H1 (cell line): ENCODE results near the gene TNFSF4. TPM values are rescaled to one million over a fixed set of nuclear protein-coding genes. Genes with fewer than 3 reads are reported as not detected.

Source experiments
- BCL11A ChIP-seq, 2 experiments: IDR thresholded peaks; one replicate each; pipeline ENCODE4 v1.6.1; 2011; ENCODE audit warnings: low read depth in 2 of 2, low read length in 2 of 2, mild to moderate bottlenecking in 2 of 2
- CBX8 ChIP-seq: fragments of 300-800, 300-1000 bp; sonication (generic); IDR thresholded peaks from 2 replicates; pipeline ENCODE4 v1.7.1; 2016; ENCODE audit warnings: low read depth, low read length, borderline replicate concordance
- FOSL1 ChIP-seq: IDR thresholded peaks from 2 replicates; pipeline ENCODE4 v1.6.1; 2011; ENCODE audit warnings: mild to moderate bottlenecking, low read depth, low read length, moderate library complexity; ENCODE audit not compliant: insufficient read depth
- HDAC6 ChIP-seq: IDR thresholded peaks from one replicate; pipeline ENCODE4 v1.7.1; 2012; ENCODE audit warnings: low read depth, mild to moderate bottlenecking, inconsistent platforms, low read length, moderate library complexity
- MAFK ChIP-seq: IDR thresholded peaks from 2 replicates; pipeline ENCODE4 v1.6.1; 2012; ENCODE audit warnings: low read depth, mild to moderate bottlenecking, improper control_type of control experiment, low read length
- NANOG ChIP-seq: IDR thresholded peaks from 2 replicates; pipeline ENCODE4 v1.6.1; 2011; ENCODE audit warnings: low read length, low read depth, mild to moderate bottlenecking, inconsistent platforms; ENCODE audit not compliant: insufficient read depth, poor library complexity, severe bottlenecking
- NRF1 ChIP-seq: IDR thresholded peaks from 2 replicates; pipeline ENCODE4 v1.6.1; 2011; ENCODE audit warnings: mild to moderate bottlenecking, low read depth, low read length, improper control_type of control experiment
- RNF2 ChIP-seq: fragments of 200-900, 300-1000 bp; sonication (generic); IDR thresholded peaks from 2 replicates; pipeline ENCODE4 v1.7.1; 2016; ENCODE audit warnings: borderline replicate concordance, low read depth, mild to moderate bottlenecking, antibody characterized with exemption, low read length; ENCODE audit not compliant: poor library complexity, severe bottlenecking; ENCODE audit errors: missing control alignments
- RXRA ChIP-seq: IDR thresholded peaks from 2 replicates; pipeline ENCODE4 v1.6.1; 2011; ENCODE audit warnings: low read depth, mild to moderate bottlenecking, low read length, moderate library complexity; ENCODE audit not compliant: insufficient read depth
- SUZ12 ChIP-seq: fragments of 200-600 bp; sonication (generic); IDR thresholded peaks from 2 replicates; pipeline ENCODE4 v1.6.1; 2012; ENCODE audit warnings: mild to moderate bottlenecking, inconsistent platforms, low read length, moderate library complexity, mixed read lengths
- polyA plus RNA-seq, 7 experiments: library from polyadenylated mRNA; depleted of rRNA in 3 of 7; stranded (reverse) in 5 of 7; unstranded in 2 of 7; fragments of >200 nt in 5 of 7; fragments of 200-250 nt in 2 of 7; gene quantifications; 1 replicate in 5 of 7; 2 replicates in 1 of 7; 4 replicates in 1 of 7; pipeline versions ENCODE4 v1.2.1 to v1.2.3, GENCODE V29; 2011 to 2013; ENCODE audit warnings: missing spikeins in 2 of 7, mixed read lengths in 2 of 7
- total RNA-seq: library from RNA; stranded (reverse); fragmentation: NEBNext Ultra II Directional; extraction: Animal tissue kit (Norgen Biotek cat#: 25700); gene quantifications from 2 replicates; pipeline ENCODE4 v1.2.1, GENCODE V29; 2021

TNFSF4 gene
- total and polyA plus RNA-seq, 2 of the 8 experiments (the other 6 are each of a cell fraction or from before 2014, with no cell fraction given), result 0.54 to 0.63 TPM

GRCh38 chr1:173134800-173135199, 72.3 kb downstream of the TNFSF4 start (continued):
- TF ChIP-seq NANOG, result no peak
- no peak for TF ChIP-seq RXRA
- TF ChIP-seq NRF1, result no peak
- TF ChIP-seq RNF2, result no peak
- no peak for TF ChIP-seq HDAC6
- TF ChIP-seq BCL11A (IDR thresholded peaks at IDR 0.05; ENCODE audit: low read depth in 2 of 2, low read length in 2 of 2), result no peak
- TF ChIP-seq CBX8, result no peak
- TF ChIP-seq SUZ12, result no peak
- TF ChIP-seq FOSL1, result no peak
- TF ChIP-seq MAFK, result no peak
